SK-N-SH (cell line): Measurements from ENCODE around the gene KLF7. TPM values are rescaled to one million over a fixed set of nuclear protein-coding genes. Genes with fewer than 3 reads are reported as not detected.

ENCODE experiments used
- CTCF ChIA-PET: fragments of 300-600, 350-600 bp; formaldehyde crosslinking; extraction: SDS; loops from one replicate; lab custom pipeline; 2021; lab: Yijun Ruan, JAX
- POLR2A ChIA-PET: fragments of 350-600 bp; sonication (Branson Sonifier 250); formaldehyde crosslinking; extraction: SDS; loops from one replicate; lab custom pipeline; 2020; ENCODE audit warnings: antibody characterized with exemption, inconsistent platforms; lab: Yijun Ruan, JAX
- DNase-seq: peaks from one replicate; pipeline ENCODE4 v3.0.0; 2012
- H2AFZ ChIP-seq: fragments of 200-600 bp; sonication (generic); 2 replicates; pipeline ENCODE4 v1.8.1; 2016; ENCODE audit warnings: antibody characterized with exemption, mild to moderate bottlenecking, low read depth
- H3F3A ChIP-seq: fragments of 200-600 bp; sonication (generic); replicated peaks from 2 replicates; pipeline ENCODE3; 2016; ENCODE audit warnings: antibody characterized with exemption, mild to moderate bottlenecking; ENCODE audit not compliant: insufficient read depth
- H3K27ac ChIP-seq, 2 experiments: fragments of 200-500 bp in 1 of 2; fragments of 200-600 bp in 1 of 2; sonication (Bioruptor generic) in 1 of 2; sonication (generic), shearing (Covaris generic) in 1 of 2; 2 replicates each; pipeline versions ENCODE4 v1.5.1 to v1.6.1; 2014 to 2016; ENCODE audit warnings: low read depth in 2 of 2, inconsistent platforms in 1 of 2, low read length in 1 of 2, mild to moderate bottlenecking in 1 of 2, mixed read lengths in 1 of 2
- H3K27me3 ChIP-seq: fragments of 200-600 bp; sonication (generic), shearing (Covaris generic); 2 replicates; pipeline ENCODE4 v1.6.1; 2016; ENCODE audit warnings: mixed run types; ENCODE audit not compliant: insufficient read depth
- H3K36me3 ChIP-seq, 2 experiments: fragments of 200-500 bp in 1 of 2; fragments of 200-600 bp in 1 of 2; sonication (Bioruptor generic) in 1 of 2; sonication (generic) in 1 of 2; replicated peaks in 1 of 2; 2 replicates each; pipeline versions ENCODE3 to v1.5.1; 2014 to 2016; ENCODE audit warnings: low read length in 1 of 2, mild to moderate bottlenecking in 1 of 2; ENCODE audit not compliant: insufficient read depth in 2 of 2, control insufficient read depth in 1 of 2
- H3K4me1 ChIP-seq, 2 experiments: fragments of 200-500 bp in 1 of 2; fragments of 200-600 bp in 1 of 2; sonication (Bioruptor generic) in 1 of 2; sonication (generic), shearing (Covaris generic) in 1 of 2; 2 replicates each; pipeline versions ENCODE4 v1.5.1 to v1.6.1; 2014 to 2016; ENCODE audit warnings: low read depth in 1 of 2, low read length in 1 of 2, mixed run types in 1 of 2; ENCODE audit not compliant: insufficient read depth in 2 of 2, control insufficient read depth in 1 of 2
- H3K4me2 ChIP-seq: fragments of 200-600 bp; sonication (generic), shearing (Covaris generic); 2 replicates; pipeline ENCODE4 v1.6.1; 2017; ENCODE audit warnings: mixed run types
- H3K4me3 ChIP-seq, 2 experiments: fragments of 200-500 bp in 1 of 2; fragments of 200-600 bp in 1 of 2; sonication (Bioruptor generic) in 1 of 2; sonication (generic), shearing (Covaris generic) in 1 of 2; 2 replicates each; pipeline versions ENCODE4 v1.5.1 to v1.8.1; 2014 to 2016; ENCODE audit warnings: low read depth in 2 of 2, inconsistent platforms in 1 of 2, low read length in 1 of 2, mild to moderate bottlenecking in 1 of 2, mixed read lengths in 1 of 2, moderate library complexity in 1 of 2
- H3K79me2 ChIP-seq: fragments of 200-600 bp; sonication (generic); 2 replicates; pipeline ENCODE4 v1.8.1; 2017; ENCODE audit warnings: mild to moderate bottlenecking; ENCODE audit not compliant: insufficient read depth
- H3K9ac ChIP-seq: fragments of 200-600 bp; sonication (generic); 2 replicates; pipeline ENCODE4 v1.6.1; 2017; ENCODE audit warnings: mixed run types
- H3K9me2 ChIP-seq: fragments of 200-600 bp; sonication (generic); 2 replicates; pipeline ENCODE4 v1.6.1; 2017; ENCODE audit warnings: mixed run types
- H3K9me3 ChIP-seq: fragments of 200-600 bp; sonication (generic); 2 replicates; pipeline ENCODE4 v1.6.1; 2017; ENCODE audit warnings: mixed run types, mild to moderate bottlenecking, moderate library complexity
- H4K20me1 ChIP-seq: fragments of 200-600 bp; sonication (generic); 2 replicates; pipeline ENCODE4 v1.6.1; 2017; ENCODE audit warnings: mild to moderate bottlenecking, mixed run types; ENCODE audit not compliant: insufficient read depth
- CHD2 ChIP-seq: fragments of 150-350 bp; IDR thresholded peaks from 2 replicates; pipeline ENCODE4 v1.6.1; 2018; ENCODE audit warnings: low read length; ENCODE audit not compliant: partially characterized antibody
- ELF1 ChIP-seq: IDR thresholded peaks from 2 replicates; pipeline ENCODE4 v1.4.0; 2012
- EP300 ChIP-seq, 2 experiments: IDR thresholded peaks; 2 replicates each; pipeline versions ENCODE4 v1.4.0 to v1.6.1; 2012; ENCODE audit warnings: borderline replicate concordance in 1 of 2, low read depth in 1 of 2, low read length in 1 of 2
- EZH2phosphoT487 ChIP-seq: fragments of 200-600 bp; sonication (generic); IDR thresholded peaks from 2 replicates; pipeline ENCODE4 v1.6.1; 2017; ENCODE audit warnings: low read depth, mixed run types, mild to moderate bottlenecking, antibody characterized with exemption, moderate library complexity, borderline replicate concordance
- FOXJ3 ChIP-seq: sonication (generic); formaldehyde crosslinking; IDR thresholded peaks from 2 replicates; pipeline ENCODE4 v1.5.1; 2020; ENCODE audit warnings: mild to moderate bottlenecking, missing genetic modification reagents
- GABPA ChIP-seq: IDR thresholded peaks from 2 replicates; pipeline ENCODE4 v1.4.0; 2012; ENCODE audit warnings: low read depth, mild to moderate bottlenecking
- GATA2 ChIP-seq: sonication (generic); formaldehyde crosslinking; IDR thresholded peaks from 2 replicates; pipeline ENCODE4 v1.5.0; 2020; ENCODE audit warnings: mild to moderate bottlenecking, missing genetic modification reagents
- IRF3 ChIP-seq: fragments of 150-350 bp; IDR thresholded peaks from 2 replicates; pipeline ENCODE4 v1.6.1; 2016; ENCODE audit warnings: mild to moderate bottlenecking, low read depth, low read length
- MAX ChIP-seq: IDR thresholded peaks from 2 replicates; pipeline ENCODE4 v1.4.0; 2012; ENCODE audit warnings: low read depth
- NFIC ChIP-seq: IDR thresholded peaks from 2 replicates; pipeline ENCODE4 v1.4.0; 2012; ENCODE audit warnings: borderline replicate concordance
- NRF1 ChIP-seq: IDR thresholded peaks from 2 replicates; pipeline ENCODE4 v1.6.1; 2012; ENCODE audit warnings: low read depth, mild to moderate bottlenecking, low read length
- RAD21 ChIP-seq: IDR thresholded peaks from 2 replicates; pipeline ENCODE4 v1.6.1; 2012; ENCODE audit warnings: mild to moderate bottlenecking, low read length
- RCOR1 ChIP-seq: fragments of 150-350 bp; IDR thresholded peaks from 2 replicates; pipeline ENCODE4 v1.6.1; 2017; ENCODE audit warnings: antibody characterized with exemption, low read length
- REST ChIP-seq: IDR thresholded peaks from 2 replicates; pipeline ENCODE4 v1.6.1; 2012; ENCODE audit warnings: mild to moderate bottlenecking, low read depth, low read length, moderate library complexity
- RFX5 ChIP-seq: IDR thresholded peaks from 2 replicates; pipeline ENCODE4 v1.6.1; 2012; ENCODE audit warnings: mild to moderate bottlenecking, improper control_type of control experiment, low read length
- RXRA ChIP-seq: IDR thresholded peaks from 2 replicates; pipeline ENCODE4 v1.4.0; 2012; ENCODE audit warnings: low read depth, mild to moderate bottlenecking, borderline replicate concordance
- TCF12 ChIP-seq: IDR thresholded peaks from 2 replicates; pipeline ENCODE4 v1.4.0; 2012
- TEAD4 ChIP-seq: IDR thresholded peaks from 2 replicates; pipeline ENCODE4 v1.4.0; 2012; ENCODE audit warnings: mild to moderate bottlenecking, borderline replicate concordance; ENCODE audit not compliant: insufficient read depth
- USF1 ChIP-seq: IDR thresholded peaks from 2 replicates; pipeline ENCODE4 v1.4.0; 2012; ENCODE audit warnings: low read depth, borderline replicate concordance
- USF2 ChIP-seq: fragments of 150-350 bp; IDR thresholded peaks from 2 replicates; pipeline ENCODE4 v1.6.1; 2017; ENCODE audit warnings: antibody characterized with exemption, low read length, low read depth, borderline replicate concordance
- YY1 ChIP-seq: IDR thresholded peaks from 2 replicates; pipeline ENCODE4 v1.4.0; 2012; ENCODE audit warnings: low read depth, mild to moderate bottlenecking
- WGBS: methylation state at CpG from one replicate; pipeline ENCODE4 v1.1.6; 2017; ENCODE audit warnings: low lambda C conversion rate; 5-methylcytosine and 5-hydroxymethylcytosine counted together
- polyA plus RNA-seq, 3 experiments: library from polyadenylated mRNA; depleted of rRNA; stranded (reverse); fragments of >200 nt; gene quantifications; 2 replicates each; pipeline ENCODE4 v1.2.3, GENCODE V29; 2012
- TF ChIP-seq, protein P1 (sequence below): IDR thresholded peaks from 2 replicates; pipeline ENCODE4; 2012

The KLF7 gene
- polyA plus RNA-seq, 1 of the 3 experiments (the other 2 are of a cell fraction) = 7.5 TPM

DNA sequence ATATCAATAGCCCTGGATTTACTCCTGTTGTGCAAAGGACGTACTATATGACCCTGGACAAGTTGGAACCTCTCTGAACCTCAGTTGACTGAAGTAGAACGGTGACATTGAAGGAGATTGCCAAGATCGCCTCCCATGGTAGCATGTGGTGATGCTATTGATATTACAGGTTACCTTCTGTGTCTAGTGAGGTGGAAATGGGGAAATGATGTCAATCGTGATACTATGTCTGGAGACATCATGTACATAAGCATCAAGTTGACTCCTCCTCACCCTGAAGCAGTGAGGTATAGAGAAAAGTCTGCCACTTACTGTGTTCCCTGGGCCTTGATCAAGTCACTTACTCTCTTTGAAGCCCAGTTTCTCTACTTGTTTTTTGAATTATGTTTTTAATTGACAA lies 93.9 kb downstream of the KLF7 start (continued):
- no peak for TF ChIP-seq IRF3

DNA sequence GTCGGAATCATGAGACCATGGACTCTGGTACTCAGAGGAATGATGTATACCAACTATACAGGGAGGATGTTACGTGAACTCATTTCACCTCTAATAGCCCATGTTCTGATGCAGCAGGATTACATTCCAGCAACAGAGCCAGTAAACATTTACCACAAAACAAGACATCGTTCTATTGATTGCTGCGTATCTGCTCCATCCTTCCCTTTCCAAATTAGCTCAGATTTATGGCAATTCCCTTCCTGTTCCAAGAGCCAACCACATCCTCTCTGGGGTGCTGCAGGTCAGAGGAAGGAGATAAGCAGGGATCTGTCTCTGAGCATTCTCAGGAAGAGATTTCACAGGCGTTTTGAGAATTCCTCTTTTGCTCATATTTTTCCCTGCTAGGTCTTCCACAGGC lies 98.3 kb downstream of the KLF7 start:
- Histone ChIP-seq H3K36me3 (no peaks in the 10 kb centered on the region), H3K27ac (peak overlapping the region in 1 of 2 experiments; percentile 92; a peak in 2 of 4 replicates), H3K9me3 (no peaks in the 10 kb centered on the region), H2AFZ (peak overlapping the region; percentile 13; the same call in 1 of the 2 replicates), H3K9ac (no peak overlapping the region), H3K4me2 (no peak overlapping the region), H3K79me2 (no peaks in the 10 kb centered on the region), H3K4me3 (no peak overlapping the region), H3K4me1 (peaks cover 9 to 28% of the 10 kb centered on the region in 2 experiments; a peak in 2 of 4 replicates), H3K27me3 (no peaks in the 10 kb centered on the region), H4K20me1 (no peaks in the 10 kb centered on the region), H3F3A (peaks cover 2% of the 10 kb centered on the region), H3K9me2 (no peaks in the 10 kb centered on the region)
- WGBS = 54% methylated on average over 5 of the region's 5 CpGs
- ChIA-PET CTCF (interaction anchor here (0.9 to 1.7 kb wide), 7 partner anchors 86 to 406 kb away, joined by 3 to 5 read pairs (median 3); no protein-coding TSS in a partner anchor), POLR2A (interaction anchor here (1.2 to 1.7 kb wide), 5 partner anchors 20 to 99 kb away, joined by 3 to 7 read pairs (median 4); partner anchors contain the start of gene KLF7)
- TF ChIP-seq EP300 (IDR thresholded peaks at IDR 0.05; ENCODE audit: borderline replicate concordance in 1 of 2, low read depth in 1 of 2, low read length in 1 of 2) = peak in 1 of 2 experiments; percentile 84; a peak in 1 of 4 replicates
- TF ChIP-seq MAX = no peak
- no peak for TF ChIP-seq RCOR1
- peak; percentile 21 for TF ChIP-seq CHD2
- TF ChIP-seq ELF1 = no peak
- peak; percentile 43 for TF ChIP-seq RAD21
- TF ChIP-seq NRF1 = no peak
- TF ChIP-seq GATA2 (CRISPR knock-in tag) = peak; percentile 88
- no peak for TF ChIP-seq USF1
- 0 out of 2 replicates have a peak, but pooled peaks have one; percentile 22 for TF ChIP-seq TCF12
- no peak for TF ChIP-seq GABPA
- TF ChIP-seq TEAD4 = no peak
- TF ChIP-seq, protein P1, sequence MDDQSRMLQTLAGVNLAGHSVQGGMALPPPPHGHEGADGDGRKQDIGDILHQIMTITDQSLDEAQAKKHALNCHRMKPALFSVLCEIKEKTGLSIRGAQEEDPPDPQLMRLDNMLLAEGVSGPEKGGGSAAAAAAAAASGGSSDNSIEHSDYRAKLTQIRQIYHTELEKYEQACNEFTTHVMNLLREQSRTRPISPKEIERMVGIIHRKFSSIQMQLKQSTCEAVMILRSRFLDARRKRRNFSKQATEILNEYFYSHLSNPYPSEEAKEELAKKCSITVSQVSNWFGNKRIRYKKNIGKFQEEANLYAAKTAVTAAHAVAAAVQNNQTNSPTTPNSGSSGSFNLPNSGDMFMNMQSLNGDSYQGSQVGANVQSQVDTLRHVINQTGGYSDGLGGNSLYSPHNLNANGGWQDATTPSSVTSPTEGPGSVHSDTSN = no peak
- no peak for TF ChIP-seq USF2
- TF ChIP-seq EZH2phosphoT487 = no peak
- peak; percentile 74; the same call in 1 of the 2 replicates for TF ChIP-seq FOXJ3 (CRISPR knock-in tag)
- no peak for TF ChIP-seq REST
- no peak for TF ChIP-seq NFIC
- no peak for TF ChIP-seq IRF3
- TF ChIP-seq RFX5 = no peak
- TF ChIP-seq RXRA = no peak
- TF ChIP-seq YY1 = no peak
- DNase-seq = peak; percentile 62
